Adrenal gland (tissue), 12 donors: ENCODE measurements around the gene COL6A6. TPM values are rescaled to one million over a fixed set of nuclear protein-coding genes. Genes with fewer than 3 reads are reported as not detected.

ENCODE experiments used
- DNase-seq, 7 donors: peaks; one replicate each; pipeline ENCODE4 v3.0.0-alpha.2; 2019 to 2020
- H3K27ac ChIP-seq, 5 donors: fragments of 200-600 bp; sonication (generic) in 4 of 5; 1 replicate in 3 of 5; 2 replicates in 2 of 5; pipeline versions ENCODE4 v1.5.1 to v1.8.0; 2016 to 2020; ENCODE audit warnings: mild to moderate bottlenecking in 1 of 5
- H3K27me3 ChIP-seq: fragments of 200-600 bp; 2 replicates; pipeline ENCODE4 v1.8.0; 2021
- H3K36me3 ChIP-seq, 2 donors: fragments of 200-600 bp; replicated peaks in 1 of 2; 1 replicate in 1 of 2; 2 replicates in 1 of 2; pipeline versions ENCODE4 v1.5.1 to v1.8.0; 2018 to 2022
- H3K4me1 ChIP-seq, 2 donors: fragments of 200-600 bp; replicated peaks in 1 of 2; 1 replicate in 1 of 2; 2 replicates in 1 of 2; pipeline versions ENCODE4 v1.5.1 to v1.8.0; 2018 to 2021
- H3K4me3 ChIP-seq, 4 donors: fragments of 200-600 bp; sonication (generic) in 3 of 4; one replicate each; pipeline ENCODE4 v1.5.1; 2016 to 2018
- H3K9me3 ChIP-seq, 3 donors: fragments of 200-600 bp; sonication (generic) in 1 of 3; replicated peaks in 1 of 3; 1 replicate in 2 of 3; 2 replicates in 1 of 3; pipeline versions ENCODE4 v1.5.1 to v1.8.0; 2016 to 2021
- CTCF ChIP-seq, 6 experiments: fragments of 450-650 bp in 4 of 6; fragments of 200-600 bp in 2 of 6; sonication (generic) in 1 of 6; IDR thresholded peaks; 1 replicate in 5 of 6; 2 replicates in 1 of 6; pipeline versions ENCODE4 v1.5.1 to v1.8.0; 2016 to 2021; ENCODE audit warnings: antibody characterized with exemption in 6 of 6, mild to moderate bottlenecking in 2 of 6, moderate library complexity in 1 of 6
- POLR2A ChIP-seq, 2 donors: fragments of 450-650 bp; IDR thresholded peaks; one replicate each; pipeline ENCODE4 v1.6.1; 2017; ENCODE audit warnings: antibody characterized with exemption in 2 of 2, mild to moderate bottlenecking in 2 of 2, moderate library complexity in 1 of 2
- WGBS, 4 donors: extraction: QIAGEN DNeasy Blood & Tissue Kit in 2 of 4; methylation state at CpG; one replicate each; pipeline versions ENCODE4 v1.1.5 to v1.1.7; 2013 to 2017; 5-methylcytosine and 5-hydroxymethylcytosine counted together
- intact Hi-C, 2 donors: fragments of 100-400 bp; cut with DNase I; formaldehyde crosslinking; loops; one replicate each; pipeline versions ENCODE4 v1.14.1 to v1.15.0; 2022 to 2023
- polyA plus RNA-seq, 3 donors: library from polyadenylated mRNA; stranded (reverse); fragments of 200-250 nt in 2 of 3; fragments of 350-450 nt in 1 of 3; fragmentation: Illumina TruSeq in 1 of 3; extraction: RNeasy Lipid Tissue Mini Kit (QIAGEN cat#74804) in 1 of 3; gene quantifications; one replicate each; pipeline ENCODE4 v1.2.3, GENCODE V29; 2013 to 2014
- total RNA-seq, 9 donors: library from RNA; depleted of rRNA in 4 of 9; stranded (reverse); fragments of >200 nt in 4 of 9; fragments of 120-200 nt in 1 of 9; fragmentation: NEBNext Ultra II Directional in 1 of 9; extraction: Animal tissue kit (Norgen Biotek cat#: 25700) in 1 of 9; gene quantifications; one replicate each; pipeline versions ENCODE4 v1.1.0 to v1.2.4, GENCODE V29; 2013 to 2023
- donor health status: healthy with polysubstance abuse.
- donor health status: Bipolar disorder and iron deficiency.
- donor health status: DM: yes; HTN: yes; CAD: no.
- donor health status: DM: no; HTN: no; CAD: no.
- donor health status: DM: no; HTN: no; CAD: no.
- donor health status: DM: yes; HTN: yes; CAD: no.

Gene COL6A6
- total and polyA plus RNA-seq, 12 donors = under 0.01 to 0.94 (median 0.14) TPM

GRCh38 chr3:130517602-130518001 is 625 bp downstream of the COL6A6 start:
- intact Hi-C loops = no loop called here
- Histone ChIP-seq H3K27ac (no peak overlapping the region), H3K36me3 (no peaks in the 10 kb centered on the region), H3K4me1 (no peaks in the 10 kb centered on the region), H3K27me3 (peaks cover 35% of the 10 kb centered on the region), H3K4me3 (no peak overlapping the region), H3K9me3 (no peaks in the 10 kb centered on the region)
- WGBS, 4 donors = 19 to 27% (median 25%) methylated on average over 11 of the region's 11 CpGs
- no peak for DNase-seq
- no peak for TF ChIP-seq POLR2A (IDR thresholded peaks at IDR 0.05)
- no peak for TF ChIP-seq CTCF (IDR thresholded peaks at IDR 0.05)

- Histone ChIP-seq H3K27me3 (peaks cover 28% of the 10 kb centered on the region), H3K27ac (no peak overlapping the region), H3K9me3 (no peaks in the 10 kb centered on the region), H3K36me3 (no peaks in the 10 kb centered on the region), H3K4me1 (no peaks in the 10 kb centered on the region), H3K4me3 (no peak overlapping the region)
- DNase-seq = no peak
- WGBS, 4 donors = 83 to 90% (median 86%) methylated on average over 4 of the region's 4 CpGs
- TF ChIP-seq CTCF (IDR thresholded peaks at IDR 0.05) (no peak), POLR2A (IDR thresholded peaks at IDR 0.05) (no peak)
- intact Hi-C loops = no loop called here
Measured at GRCh38 chr3:130519754-130520153, 2.8 kb downstream of the COL6A6 start.

GRCh38 chr3:130522399-130522798 is 5.4 kb downstream of the COL6A6 start:
- intact Hi-C loops = no loop called here
- Histone ChIP-seq H3K9me3 (no peaks in the 10 kb centered on the region), H3K27ac (no peak overlapping the region), H3K4me1 (no peaks in the 10 kb centered on the region), H3K36me3 (no peaks in the 10 kb centered on the region), H3K27me3 (peaks cover 8% of the 10 kb centered on the region), H3K4me3 (no peak overlapping the region)
- no peak for TF ChIP-seq CTCF (IDR thresholded peaks at IDR 0.05)
- 74 to 85% (median 76%) methylated on average over 2 of the region's 2 CpGs for WGBS, 4 donors
- DNase-seq = no peak

GRCh38 chr3:130527426-130527825 is 10.4 kb downstream of the COL6A6 start:
- 68 to 83% (median 76%) methylated on average over 1 of the region's 1 CpG for WGBS, 4 donors
- Histone ChIP-seq H3K27me3 (no peaks in the 10 kb centered on the region), H3K9me3 (no peaks in the 10 kb centered on the region), H3K4me3 (no peak overlapping the region), H3K36me3 (no peaks in the 10 kb centered on the region), H3K4me1 (no peaks in the 10 kb centered on the region), H3K27ac (no peak overlapping the region)
- TF ChIP-seq CTCF (IDR thresholded peaks at IDR 0.05) (no peak), POLR2A (IDR thresholded peaks at IDR 0.05) (no peak)
- intact Hi-C loops = no loop called here
- no peak for DNase-seq
